PFSK-1 (cell line): Measurements from ENCODE around the gene SLC15A2.

ENCODE experiments used
- FOXP2 ChIP-seq: optimal IDR thresholded peaks from 2 replicates; pipeline ENCODE3; 2011; ENCODE audit warnings: borderline replicate concordance, control low read depth, inconsistent platforms; ENCODE audit not compliant: insufficient read depth; ENCODE audit errors: extremely low read length, extremely low read depth
- POLR2AphosphoS5 ChIP-seq: IDR thresholded peaks from 2 replicates; pipeline ENCODE4 v1.6.1; 2012; ENCODE audit warnings: low read depth, mild to moderate bottlenecking, control low read depth, low read length, moderate library complexity
- SIN3A ChIP-seq: IDR thresholded peaks from 2 replicates; pipeline ENCODE4 v1.6.1; 2012; ENCODE audit warnings: mild to moderate bottlenecking, low read length, moderate library complexity, borderline replicate concordance; ENCODE audit not compliant: insufficient read depth
- TAF1 ChIP-seq: IDR thresholded peaks from 2 replicates; pipeline ENCODE4 v1.6.1; 2012; ENCODE audit warnings: low read length, control low read depth, borderline replicate concordance; ENCODE audit not compliant: insufficient read depth
- TF ChIP-seq, protein P1 (sequence below), 2 experiments: IDR thresholded peaks; 2 replicates each; pipeline versions ENCODE4 v1.6.1 to v1.8.0; 2011 to 2012; ENCODE audit warnings: low read depth in 2 of 2, low read length in 2 of 2, control low read depth in 1 of 2, inconsistent platforms in 1 of 2, mild to moderate bottlenecking in 1 of 2, moderate library complexity in 1 of 2; ENCODE audit not compliant: insufficient read depth in 1 of 2

DNA sequence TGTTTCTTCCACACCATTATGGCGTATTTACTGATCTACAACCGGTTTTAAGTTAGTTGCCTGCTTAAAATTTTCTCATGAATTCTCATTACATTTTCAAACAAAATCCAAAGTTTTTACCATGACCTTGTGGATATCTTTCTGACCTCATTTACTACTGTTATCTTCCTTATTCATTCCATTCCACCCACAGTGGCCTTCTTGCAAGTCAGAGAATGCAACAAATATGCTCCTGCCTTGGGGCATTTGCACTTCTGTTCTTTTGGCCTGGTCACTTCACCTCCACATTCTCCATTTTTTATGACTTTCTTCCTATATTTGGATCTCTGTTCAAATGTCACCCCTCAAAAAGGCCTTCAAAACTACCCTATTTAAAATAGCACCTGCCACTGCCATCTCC is 8.8 kb upstream of the SLC15A2 start:
- TF ChIP-seq POLR2AphosphoS5 = no peak
- no peak for TF ChIP-seq TAF1
- TF ChIP-seq, protein P1, sequence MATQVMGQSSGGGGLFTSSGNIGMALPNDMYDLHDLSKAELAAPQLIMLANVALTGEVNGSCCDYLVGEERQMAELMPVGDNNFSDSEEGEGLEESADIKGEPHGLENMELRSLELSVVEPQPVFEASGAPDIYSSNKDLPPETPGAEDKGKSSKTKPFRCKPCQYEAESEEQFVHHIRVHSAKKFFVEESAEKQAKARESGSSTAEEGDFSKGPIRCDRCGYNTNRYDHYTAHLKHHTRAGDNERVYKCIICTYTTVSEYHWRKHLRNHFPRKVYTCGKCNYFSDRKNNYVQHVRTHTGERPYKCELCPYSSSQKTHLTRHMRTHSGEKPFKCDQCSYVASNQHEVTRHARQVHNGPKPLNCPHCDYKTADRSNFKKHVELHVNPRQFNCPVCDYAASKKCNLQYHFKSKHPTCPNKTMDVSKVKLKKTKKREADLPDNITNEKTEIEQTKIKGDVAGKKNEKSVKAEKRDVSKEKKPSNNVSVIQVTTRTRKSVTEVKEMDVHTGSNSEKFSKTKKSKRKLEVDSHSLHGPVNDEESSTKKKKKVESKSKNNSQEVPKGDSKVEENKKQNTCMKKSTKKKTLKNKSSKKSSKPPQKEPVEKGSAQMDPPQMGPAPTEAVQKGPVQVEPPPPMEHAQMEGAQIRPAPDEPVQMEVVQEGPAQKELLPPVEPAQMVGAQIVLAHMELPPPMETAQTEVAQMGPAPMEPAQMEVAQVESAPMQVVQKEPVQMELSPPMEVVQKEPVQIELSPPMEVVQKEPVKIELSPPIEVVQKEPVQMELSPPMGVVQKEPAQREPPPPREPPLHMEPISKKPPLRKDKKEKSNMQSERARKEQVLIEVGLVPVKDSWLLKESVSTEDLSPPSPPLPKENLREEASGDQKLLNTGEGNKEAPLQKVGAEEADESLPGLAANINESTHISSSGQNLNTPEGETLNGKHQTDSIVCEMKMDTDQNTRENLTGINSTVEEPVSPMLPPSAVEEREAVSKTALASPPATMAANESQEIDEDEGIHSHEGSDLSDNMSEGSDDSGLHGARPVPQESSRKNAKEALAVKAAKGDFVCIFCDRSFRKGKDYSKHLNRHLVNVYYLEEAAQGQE (IDR thresholded peaks at IDR 0.05; ENCODE audit: insufficient read depth in 1 of 2, low read depth in 2 of 2, low read length in 2 of 2) = no peak
- no peak for TF ChIP-seq SIN3A
- no peak for TF ChIP-seq FOXP2
